RWPE1 (cell line): ENCODE results near the gene PPT2.
"Not testable (repeated sequence)": the region's sequence is repeated elsewhere in the genome, so short reads cannot be mapped to it uniquely, and the experiment has no call there.

Source experiments
- CTCF ChIA-PET: fragments of 350-600 bp; sonication (Branson Sonifier 250); formaldehyde crosslinking; extraction: SDS; loops from one replicate; lab custom pipeline; 2021; lab: Yijun Ruan, JAX
- POLR2A ChIA-PET: fragments of 400-600 bp; formaldehyde crosslinking; extraction: SDS; loops from one replicate; lab custom pipeline; 2020; ENCODE audit warnings: antibody characterized with exemption; ENCODE audit not compliant: low non-redundant PET; lab: Yijun Ruan, JAX
- DNase-seq: peaks from one replicate; pipeline ENCODE4 v3.0.0; 2012; ENCODE audit warnings: low spot score
- H3K27ac ChIP-seq: fragments of 450-650 bp; 2 replicates; pipeline ENCODE4 v1.5.1; 2017
- TF ChIP-seq, protein P1 (sequence below): fragments of 450-650 bp; conservative IDR thresholded peaks from 2 replicates; pipeline ENCODE4 v1.5.1; 2017; ENCODE audit warnings: low read depth, mild to moderate bottlenecking

PPT2 gene

GRCh38 chr6:32204268-32204715 lies 50.4 kb downstream of the PPT2 start:
- POLR2A ChIA-PET = no interaction called here
- no peak for DNase-seq
- TF ChIP-seq, protein P1, sequence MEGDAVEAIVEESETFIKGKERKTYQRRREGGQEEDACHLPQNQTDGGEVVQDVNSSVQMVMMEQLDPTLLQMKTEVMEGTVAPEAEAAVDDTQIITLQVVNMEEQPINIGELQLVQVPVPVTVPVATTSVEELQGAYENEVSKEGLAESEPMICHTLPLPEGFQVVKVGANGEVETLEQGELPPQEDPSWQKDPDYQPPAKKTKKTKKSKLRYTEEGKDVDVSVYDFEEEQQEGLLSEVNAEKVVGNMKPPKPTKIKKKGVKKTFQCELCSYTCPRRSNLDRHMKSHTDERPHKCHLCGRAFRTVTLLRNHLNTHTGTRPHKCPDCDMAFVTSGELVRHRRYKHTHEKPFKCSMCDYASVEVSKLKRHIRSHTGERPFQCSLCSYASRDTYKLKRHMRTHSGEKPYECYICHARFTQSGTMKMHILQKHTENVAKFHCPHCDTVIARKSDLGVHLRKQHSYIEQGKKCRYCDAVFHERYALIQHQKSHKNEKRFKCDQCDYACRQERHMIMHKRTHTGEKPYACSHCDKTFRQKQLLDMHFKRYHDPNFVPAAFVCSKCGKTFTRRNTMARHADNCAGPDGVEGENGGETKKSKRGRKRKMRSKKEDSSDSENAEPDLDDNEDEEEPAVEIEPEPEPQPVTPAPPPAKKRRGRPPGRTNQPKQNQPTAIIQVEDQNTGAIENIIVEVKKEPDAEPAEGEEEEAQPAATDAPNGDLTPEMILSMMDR = no peak
- CTCF ChIA-PET = no interaction called here
- no peak overlapping the region for H3K27ac ChIP-seq

- no peak overlapping the region for H3K27ac ChIP-seq
- no peak for DNase-seq
- POLR2A ChIA-PET = no interaction called here
- TF ChIP-seq, protein P1 = no peak
- CTCF ChIA-PET = no interaction called here
Observed at GRCh38 chr6:32208996-32209395, 55.1 kb downstream of the PPT2 start.

DNA sequence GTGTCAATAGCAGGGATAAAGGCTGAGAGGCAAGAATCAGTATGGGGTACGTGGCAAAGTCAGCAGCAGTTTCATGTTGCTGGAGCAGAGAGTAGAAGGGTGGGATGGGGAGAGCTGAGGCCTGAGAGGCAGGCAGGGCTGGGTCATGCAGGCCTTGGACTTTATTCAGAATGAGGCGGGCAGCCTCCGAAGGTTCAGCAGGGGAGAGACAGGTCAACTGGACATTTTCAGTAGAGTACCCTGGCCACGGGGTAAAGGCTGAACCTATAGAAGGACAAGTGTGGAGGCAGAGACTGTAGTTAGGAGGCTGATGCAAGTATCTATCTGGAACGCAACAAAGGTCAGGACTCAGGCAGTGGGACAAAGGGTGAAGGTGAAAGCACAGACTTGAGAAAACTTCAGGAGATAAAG lies 56.3 kb downstream of the PPT2 start:
- DNase-seq = no peak
- ChIA-PET POLR2A (no interaction called here), CTCF (no interaction called here)
- TF ChIP-seq, protein P1 = no peak
- no peak overlapping the region for H3K27ac ChIP-seq

GRCh38 chr6:32211432-32211831 lies 57.5 kb downstream of the PPT2 start:
- DNase-seq, H3K27ac ChIP-seq, CTCF ChIA-PET, POLR2A ChIA-PET: not testable (repeated sequence)

- TF ChIP-seq, protein P1 = no peak
- H3K27ac ChIP-seq = no peak overlapping the region
- POLR2A ChIA-PET = no interaction called here
- CTCF ChIA-PET = no interaction called here
- DNase-seq = no peak
Observed at GRCh38 chr6:32212076-32212760, 58.3 kb downstream of the PPT2 start.
